Embryonic facial prominence (tissue), 1 donor: Measurements from ENCODE around the gene AFAP1.

Source experiments
- DNase-seq: peaks from one replicate; pipeline ENCODE4 v3.0.0-alpha.2; 2016; ENCODE audit errors: extremely low spot score

Gene AFAP1

GRCh38 chr4:7939377-7940108 is at the start of gene AFAP1:
AFAP1 (minus strand) TSS chr4:7939861; CDS start chr4:7872078, 67,783 bp downstream.
- peak; percentile 80 for DNase-seq

DNA sequence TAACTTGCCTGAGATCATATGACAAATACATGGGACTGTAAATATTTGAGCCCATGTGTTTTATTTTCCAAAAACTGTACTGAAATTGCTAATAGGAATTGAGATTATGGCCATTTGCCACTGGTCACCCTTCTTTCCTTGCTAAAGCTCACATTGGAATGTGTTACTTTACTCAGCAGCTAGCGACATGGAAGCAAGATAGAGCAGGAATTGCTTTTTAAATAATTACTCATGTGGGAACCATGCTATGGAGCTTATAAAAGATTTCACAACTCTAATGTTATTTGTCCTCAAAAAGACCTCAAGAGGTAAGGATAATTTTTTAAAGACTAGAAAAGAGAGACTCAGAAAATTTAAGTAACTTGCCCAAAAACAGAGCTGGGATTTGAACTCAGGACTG is 48.8 kb upstream of the AFAP1 start:
- DNase-seq: no peak

DNA sequence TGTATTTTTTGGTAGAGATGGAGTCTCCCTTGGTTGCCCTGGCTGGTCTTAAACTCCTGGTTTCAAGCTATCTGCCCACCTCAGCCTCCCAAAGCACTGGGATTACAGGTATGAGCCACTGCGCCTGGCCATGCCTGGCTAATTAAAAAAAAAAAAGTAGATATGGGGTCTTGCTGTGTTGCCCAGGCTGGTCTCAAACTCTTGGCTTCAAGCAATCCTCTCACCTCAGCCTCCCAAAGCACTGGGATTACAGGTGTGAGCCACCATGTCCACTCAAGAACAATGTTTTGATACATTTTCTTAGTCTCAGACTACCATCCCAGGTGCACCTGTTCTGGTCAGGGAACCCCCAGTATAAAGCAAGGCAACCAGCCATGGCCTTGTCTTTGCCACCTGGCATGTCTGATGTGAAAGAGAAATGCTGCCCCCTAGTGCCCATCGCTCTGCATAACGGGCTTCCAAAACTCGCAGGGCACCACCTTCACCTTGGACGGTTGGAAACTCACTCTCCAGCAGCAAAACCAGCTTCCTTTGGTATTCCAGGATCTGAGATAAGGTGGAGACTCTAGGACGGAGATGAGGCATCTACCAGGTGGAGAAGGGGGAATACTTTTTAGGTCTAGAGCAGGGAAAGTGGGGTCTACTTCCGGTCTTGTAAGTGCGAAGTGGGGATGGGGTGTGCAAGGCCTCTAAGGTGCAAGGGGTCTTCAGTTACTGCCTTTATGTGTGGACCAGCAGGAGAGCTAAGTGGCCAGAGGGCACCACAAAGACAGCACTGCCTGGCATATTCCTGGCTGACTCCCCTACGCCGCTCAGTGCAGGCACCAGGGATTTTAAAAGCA is 47.7 kb upstream of the AFAP1 start:
- no peak for DNase-seq

DNA sequence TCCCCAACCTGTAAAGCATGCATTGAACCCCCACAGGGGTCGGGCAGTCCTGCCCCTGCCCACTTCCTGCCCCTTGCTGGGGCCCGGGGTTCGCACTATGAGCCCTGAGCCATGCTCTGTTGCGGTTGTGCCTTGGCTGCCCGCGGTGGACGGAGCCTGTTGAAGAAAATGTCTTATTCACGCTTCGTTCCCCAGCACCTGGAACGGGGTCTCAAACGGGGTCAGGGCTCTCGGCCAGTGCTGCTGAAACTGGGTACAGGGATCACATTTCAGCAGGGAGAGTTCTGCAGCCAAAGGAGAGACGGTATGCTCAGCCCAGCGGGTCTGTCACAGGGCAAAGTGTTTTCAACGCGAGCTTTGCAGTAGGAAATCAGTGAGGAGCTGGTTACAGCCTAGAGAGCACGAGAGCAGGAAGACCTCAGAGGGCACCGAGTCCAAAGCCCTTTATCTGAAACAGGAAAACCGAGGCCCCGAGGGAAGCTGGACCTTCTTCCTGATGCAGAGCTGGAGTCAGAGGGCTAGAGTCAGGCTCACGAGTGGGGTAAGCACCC is 46.3 kb upstream of the AFAP1 start:
- DNase-seq: no peak

- no peak for DNase-seq
These were observed 45.4 kb upstream of the AFAP1 start for GRCh38 chr4:7985072-7985471.

- DNase-seq: no peak
These were observed 44.7 kb upstream of the AFAP1 start for GRCh38 chr4:7984286-7984925.

GRCh38 chr4:7983296-7983695 is 43.6 kb upstream of the AFAP1 start:
- DNase-seq: no peak

DNA sequence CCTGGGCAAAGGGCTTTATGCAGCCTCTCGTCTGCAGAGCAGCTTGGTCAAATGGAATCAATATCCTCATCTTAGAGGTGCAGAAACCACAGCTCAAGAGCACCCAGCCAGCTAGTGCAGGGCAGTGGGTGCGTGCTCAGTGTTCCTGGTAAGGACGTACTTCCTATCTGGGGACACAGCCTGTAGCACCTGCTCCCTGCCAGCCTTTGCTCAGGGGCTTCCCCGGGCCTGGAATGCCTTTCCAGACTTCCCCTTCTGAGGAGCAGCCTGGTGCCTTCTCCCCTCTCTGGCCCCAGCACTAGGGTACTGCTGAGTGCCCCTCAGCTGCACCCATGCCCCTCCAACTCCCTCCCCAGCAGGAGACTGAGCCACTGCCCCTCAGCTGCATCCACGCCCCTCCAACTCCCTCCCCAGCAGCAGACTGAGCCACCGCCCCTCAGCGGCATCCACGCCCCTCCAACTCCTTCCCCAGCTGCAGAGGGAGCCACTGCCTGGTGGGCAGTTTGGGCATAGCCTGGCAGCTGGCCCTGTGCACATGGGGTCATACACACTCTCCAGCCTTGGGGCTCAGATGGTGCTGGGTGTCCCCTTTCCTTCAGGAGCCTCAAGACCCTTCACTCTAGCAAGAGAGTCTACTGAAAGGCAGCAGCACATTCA is 42.2 kb upstream of the AFAP1 start:
- no peak for DNase-seq

DNA sequence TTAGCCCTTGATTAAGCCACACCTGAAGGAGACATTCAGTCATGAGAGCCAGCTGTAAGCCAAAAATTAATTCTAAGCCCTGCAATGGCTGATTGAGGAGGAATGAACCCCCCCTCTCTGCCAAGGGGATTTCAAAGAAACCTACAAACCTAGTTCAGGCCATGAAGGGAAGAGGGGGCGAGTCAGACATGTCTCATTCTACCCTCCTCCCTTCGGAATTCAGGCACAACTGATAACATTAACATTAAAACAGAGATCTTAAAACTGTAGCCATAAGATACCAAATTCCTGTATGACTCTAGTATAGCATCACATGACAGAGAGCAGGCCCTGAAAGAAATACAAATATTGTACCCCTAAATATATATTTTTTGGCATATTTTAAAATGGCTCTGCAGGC is 40.4 kb upstream of the AFAP1 start:
- DNase-seq: no peak

DNA sequence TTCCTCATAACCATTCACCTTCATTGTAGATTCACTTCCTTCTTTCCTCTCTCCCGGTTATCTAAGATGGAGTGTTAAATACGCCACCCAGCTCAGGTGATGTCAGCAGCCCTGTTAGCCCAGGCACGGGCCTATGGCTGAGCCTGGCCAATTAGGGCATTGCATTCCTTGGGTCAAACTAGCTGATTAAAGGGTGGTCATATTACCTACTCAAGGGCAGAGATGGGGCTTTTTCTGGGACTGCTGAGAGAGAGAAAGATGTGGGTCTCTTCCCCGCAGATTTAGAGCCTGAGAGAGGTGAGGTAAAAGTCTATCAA is 39.9 kb upstream of the AFAP1 start:
- no peak for DNase-seq

GRCh38 chr4:7978907-7979651 is 39.4 kb upstream of the AFAP1 start:
- DNase-seq: no peak

DNA sequence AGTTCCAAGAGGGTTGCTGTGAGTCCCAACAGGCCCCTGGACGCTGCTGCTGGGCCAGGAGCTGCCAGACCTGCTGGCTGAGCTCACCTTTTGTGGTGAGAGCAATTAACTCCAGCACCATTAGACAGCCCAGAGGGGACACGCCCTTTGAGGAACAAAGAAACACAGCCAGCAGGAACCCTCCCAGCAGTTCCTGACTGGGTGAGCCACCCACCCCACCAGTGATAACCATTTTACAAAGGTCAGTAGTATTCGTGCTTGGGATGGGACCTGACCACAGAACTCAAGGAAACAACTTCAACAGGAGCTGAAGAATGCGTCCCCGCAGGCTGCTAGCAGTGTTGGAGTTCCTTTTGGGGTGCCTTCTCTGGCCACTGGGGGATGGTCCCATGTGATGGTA is 38.8 kb upstream of the AFAP1 start:
- DNase-seq: no peak

DNA sequence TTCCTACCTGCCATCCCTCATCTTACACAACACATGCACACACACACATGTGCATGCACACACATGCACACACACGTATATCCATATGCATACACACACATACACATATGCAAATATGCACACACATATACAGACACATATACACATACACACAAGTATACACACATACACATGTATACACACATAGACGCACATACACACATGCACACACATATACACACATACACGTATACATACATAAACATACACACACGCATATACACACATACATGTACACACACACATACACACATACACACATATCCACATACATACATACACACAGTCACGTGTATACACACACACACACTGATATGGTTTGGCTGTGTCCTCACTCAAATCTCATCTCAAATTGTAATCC is 37.0 kb upstream of the AFAP1 start:
- no peak for DNase-seq

DNA sequence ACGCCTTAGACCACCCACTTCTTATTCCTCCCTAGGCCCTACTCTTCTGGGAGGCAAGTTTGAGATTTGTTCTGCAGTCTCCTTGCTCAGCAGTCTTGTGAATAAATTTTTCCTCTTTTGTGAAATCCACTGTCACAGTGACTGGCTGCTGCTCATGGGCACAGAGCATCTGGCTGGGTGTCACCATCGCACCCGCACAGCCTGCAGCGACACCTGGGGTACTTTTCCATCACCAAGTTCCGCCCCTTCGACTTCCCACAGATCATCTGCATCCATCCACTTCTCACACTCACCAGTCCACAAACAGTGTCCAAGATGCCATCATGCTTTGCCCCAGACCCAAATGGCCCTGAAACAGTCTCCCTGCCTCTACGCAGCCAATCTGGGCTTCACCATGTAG is 36.4 kb upstream of the AFAP1 start:
- no peak for DNase-seq

GRCh38 chr4:7974425-7974824 is 34.8 kb upstream of the AFAP1 start:
- no peak for DNase-seq

- DNase-seq: no peak
These were observed 33.9 kb upstream of the AFAP1 start for GRCh38 chr4:7973545-7973981.

DNA sequence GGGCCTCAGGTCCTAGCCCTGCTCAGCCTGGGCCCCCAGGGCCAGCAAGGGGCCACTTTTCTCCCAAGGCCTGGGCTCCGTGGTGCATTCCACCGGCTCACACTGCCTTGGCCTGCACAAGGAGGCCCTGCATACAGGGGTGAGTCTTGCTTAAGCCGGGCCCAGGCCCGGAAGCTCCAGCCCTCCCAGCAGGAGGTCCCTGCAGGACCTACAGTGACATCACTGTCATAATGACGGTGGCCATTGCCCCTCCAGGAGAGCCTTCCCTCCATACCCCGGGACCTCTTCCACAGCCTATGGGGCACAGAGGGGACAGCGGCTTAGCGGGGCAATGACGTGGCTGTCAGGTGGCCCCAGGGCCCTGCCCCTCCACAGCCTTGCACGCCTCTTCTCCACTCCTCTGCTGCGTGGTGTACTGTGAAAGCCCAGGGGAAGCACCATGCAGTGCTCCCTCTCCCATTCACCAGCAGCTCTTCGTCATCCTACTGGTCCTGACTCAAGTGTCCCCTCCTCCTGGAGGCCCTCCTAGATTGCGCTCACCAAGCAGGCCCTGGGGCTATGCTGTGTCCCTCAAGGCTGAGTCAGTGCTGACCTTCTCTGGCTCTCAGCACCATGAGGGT is 32.3 kb upstream of the AFAP1 start:
- no peak for DNase-seq

GRCh38 chr4:7971159-7971631 is 31.5 kb upstream of the AFAP1 start:
- no peak for DNase-seq

DNA sequence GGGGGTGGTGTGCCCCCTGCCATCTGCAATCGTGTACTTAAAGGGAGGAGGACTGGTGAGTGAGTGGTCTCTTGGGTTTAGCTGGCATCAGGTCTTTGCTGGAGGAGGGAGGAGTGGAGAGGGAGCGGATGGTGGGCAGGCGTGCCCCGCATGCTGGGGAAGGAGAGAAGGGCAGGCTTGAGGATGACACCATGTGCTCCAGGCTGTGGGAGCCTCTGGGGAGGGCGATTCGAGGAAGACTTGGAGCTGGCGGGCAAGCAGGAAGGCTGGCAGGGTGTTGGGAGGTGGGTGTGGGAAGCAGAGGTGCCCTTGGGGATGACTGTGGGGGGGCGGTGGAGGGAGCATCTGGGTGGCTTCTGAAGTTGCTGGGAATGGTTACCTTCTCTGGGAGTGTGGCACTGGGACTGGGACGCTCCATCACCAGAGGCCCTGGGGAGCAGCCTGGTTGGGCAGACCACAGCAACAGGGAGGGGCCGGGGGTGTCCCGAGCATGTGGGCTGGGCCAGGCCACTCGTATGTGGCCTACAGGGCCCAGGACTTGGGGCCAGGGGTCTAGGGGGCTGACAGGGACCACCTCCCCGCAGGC is 30.8 kb upstream of the AFAP1 start:
- no peak for DNase-seq

GRCh38 chr4:7968262-7968896 is 28.7 kb upstream of the AFAP1 start:
- no peak for DNase-seq
